Neural progenitor cell (in vitro differentiated cells): ENCODE measurements around the gene ZNF311. TPM values are rescaled to one million over a fixed set of nuclear protein-coding genes. Genes with fewer than 3 reads are reported as not detected.

ENCODE experiments used
- DNase-seq: peaks from one replicate; pipeline ENCODE4 v3.0.0-alpha.2; 2016; ENCODE audit warnings: low spot score
- H2AFZ ChIP-seq: fragments of 200-600 bp; sonication (generic); replicated peaks from 2 replicates; pipeline ENCODE4 v1.6.1; 2016; ENCODE audit warnings: antibody characterized with exemption
- H3F3A ChIP-seq: fragments of 200-600 bp; sonication (generic); 2 replicates; pipeline ENCODE4 v1.6.1; 2016; ENCODE audit warnings: antibody characterized with exemption, low read depth
- H3K27ac ChIP-seq: fragments of 200-600 bp; sonication (generic); 2 replicates; pipeline ENCODE4 v1.5.1; 2016; ENCODE audit warnings: mild to moderate bottlenecking
- H3K27me3 ChIP-seq: fragments of 200-600 bp; sonication (generic); 2 replicates; pipeline ENCODE4 v1.6.1; 2016; ENCODE audit warnings: mild to moderate bottlenecking, moderate library complexity
- H3K36me3 ChIP-seq: fragments of 200-600 bp; sonication (generic); 2 replicates; pipeline ENCODE4 v1.5.1; 2016
- H3K4me1 ChIP-seq: fragments of 200-600 bp; sonication (generic); 2 replicates; pipeline ENCODE4 v1.6.1; 2016; ENCODE audit warnings: mixed run types
- H3K4me2 ChIP-seq: fragments of 200-600 bp; sonication (generic); 2 replicates; pipeline ENCODE4 v1.6.1; 2016
- H3K4me3 ChIP-seq: fragments of 200-600 bp; sonication (generic); 2 replicates; pipeline ENCODE4 v1.5.1; 2016
- H3K79me2 ChIP-seq: fragments of 200-600 bp; sonication (generic); 2 replicates; pipeline ENCODE4 v1.6.1; 2016; ENCODE audit warnings: low read depth
- H3K9ac ChIP-seq: fragments of 200-600 bp; sonication (generic); 2 replicates; pipeline ENCODE4 v1.6.1; 2016
- H3K9me3 ChIP-seq: fragments of 200-600 bp; sonication (generic); 2 replicates; pipeline ENCODE4 v1.5.1; 2016; ENCODE audit warnings: low read depth
- H4K20me1 ChIP-seq: fragments of 200-600 bp; sonication (generic); 2 replicates; pipeline ENCODE4 v1.6.1; 2016; ENCODE audit warnings: low read depth
- H3K27ac Mint-ChIP-seq: 3 replicates; pipeline ENCODE4 v1.8.0; 2021; ENCODE audit warnings: mixed read lengths
- H3K27me3 Mint-ChIP-seq: 2 replicates; pipeline ENCODE4 v1.8.0; 2022; ENCODE audit warnings: low read depth, mild to moderate bottlenecking, inconsistent platforms, moderate library complexity, mixed read lengths; ENCODE audit not compliant: insufficient read depth
- H3K36me3 Mint-ChIP-seq: 3 replicates; pipeline ENCODE4 v1.8.0; 2021; ENCODE audit warnings: mixed read lengths
- H3K4me1 Mint-ChIP-seq: 3 replicates; pipeline ENCODE4 v1.8.0; 2021; ENCODE audit warnings: mixed read lengths
- H3K4me3 Mint-ChIP-seq: 3 replicates; pipeline ENCODE4 v1.8.0; 2021; ENCODE audit warnings: mild to moderate bottlenecking, moderate library complexity, mixed read lengths
- H3K9me3 Mint-ChIP-seq: 3 replicates; pipeline ENCODE4 v1.8.0; 2020; ENCODE audit warnings: mixed read lengths
- EZH2 ChIP-seq: fragments of 200-600 bp; sonication (generic); IDR thresholded peaks from 2 replicates; pipeline ENCODE4 v1.6.1; 2017; ENCODE audit warnings: antibody characterized with exemption, mild to moderate bottlenecking, moderate library complexity
- EZH2phosphoT487 ChIP-seq: fragments of 200-600 bp; sonication (generic); IDR thresholded peaks from 2 replicates; pipeline ENCODE4 v1.6.1; 2017; ENCODE audit warnings: antibody characterized with exemption
- total RNA-seq: library from RNA; depleted of rRNA; stranded (reverse); fragments of >200 nt; gene quantifications from 2 replicates; pipeline ENCODE4 v1.2.3, GENCODE V29; 2015; ENCODE audit warnings: low replicate concordance
- TF ChIP-seq, protein P1 (sequence below): fragments of 200-600 bp; sonication (generic); IDR thresholded peaks from 2 replicates; pipeline ENCODE4 v1.5.1; 2017; ENCODE audit warnings: antibody characterized with exemption, mild to moderate bottlenecking

Gene ZNF311
- total RNA-seq, 1 donor from 2014 or later: 1.9 TPM

DNA sequence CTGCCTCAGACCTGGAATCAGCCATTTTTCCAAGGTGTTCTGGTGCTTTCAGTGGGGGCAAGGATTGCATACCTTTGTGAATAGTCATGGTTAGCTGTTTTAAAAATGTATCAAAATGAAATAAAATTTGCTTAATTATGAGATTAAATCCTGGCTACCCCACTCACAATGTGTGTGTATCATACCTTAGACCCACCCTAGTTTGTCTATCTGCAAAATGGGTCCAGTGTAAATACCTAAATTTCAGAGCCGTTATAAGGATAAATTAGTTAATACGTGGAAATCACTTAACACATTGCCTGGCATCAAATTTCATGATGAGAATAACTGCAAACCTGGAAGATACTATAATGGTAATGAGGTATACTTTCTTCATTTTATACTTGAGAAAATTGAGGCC is 3.0 kb upstream of the ZNF311 start:
- H3K27me3 Mint-ChIP-seq: no peaks in the 10 kb centered on the region
- no peak for DNase-seq
- TF ChIP-seq EZH2phosphoT487 (no peak), EZH2 (no peak)
- TF ChIP-seq, protein P1, sequence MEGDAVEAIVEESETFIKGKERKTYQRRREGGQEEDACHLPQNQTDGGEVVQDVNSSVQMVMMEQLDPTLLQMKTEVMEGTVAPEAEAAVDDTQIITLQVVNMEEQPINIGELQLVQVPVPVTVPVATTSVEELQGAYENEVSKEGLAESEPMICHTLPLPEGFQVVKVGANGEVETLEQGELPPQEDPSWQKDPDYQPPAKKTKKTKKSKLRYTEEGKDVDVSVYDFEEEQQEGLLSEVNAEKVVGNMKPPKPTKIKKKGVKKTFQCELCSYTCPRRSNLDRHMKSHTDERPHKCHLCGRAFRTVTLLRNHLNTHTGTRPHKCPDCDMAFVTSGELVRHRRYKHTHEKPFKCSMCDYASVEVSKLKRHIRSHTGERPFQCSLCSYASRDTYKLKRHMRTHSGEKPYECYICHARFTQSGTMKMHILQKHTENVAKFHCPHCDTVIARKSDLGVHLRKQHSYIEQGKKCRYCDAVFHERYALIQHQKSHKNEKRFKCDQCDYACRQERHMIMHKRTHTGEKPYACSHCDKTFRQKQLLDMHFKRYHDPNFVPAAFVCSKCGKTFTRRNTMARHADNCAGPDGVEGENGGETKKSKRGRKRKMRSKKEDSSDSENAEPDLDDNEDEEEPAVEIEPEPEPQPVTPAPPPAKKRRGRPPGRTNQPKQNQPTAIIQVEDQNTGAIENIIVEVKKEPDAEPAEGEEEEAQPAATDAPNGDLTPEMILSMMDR: no peak

DNA sequence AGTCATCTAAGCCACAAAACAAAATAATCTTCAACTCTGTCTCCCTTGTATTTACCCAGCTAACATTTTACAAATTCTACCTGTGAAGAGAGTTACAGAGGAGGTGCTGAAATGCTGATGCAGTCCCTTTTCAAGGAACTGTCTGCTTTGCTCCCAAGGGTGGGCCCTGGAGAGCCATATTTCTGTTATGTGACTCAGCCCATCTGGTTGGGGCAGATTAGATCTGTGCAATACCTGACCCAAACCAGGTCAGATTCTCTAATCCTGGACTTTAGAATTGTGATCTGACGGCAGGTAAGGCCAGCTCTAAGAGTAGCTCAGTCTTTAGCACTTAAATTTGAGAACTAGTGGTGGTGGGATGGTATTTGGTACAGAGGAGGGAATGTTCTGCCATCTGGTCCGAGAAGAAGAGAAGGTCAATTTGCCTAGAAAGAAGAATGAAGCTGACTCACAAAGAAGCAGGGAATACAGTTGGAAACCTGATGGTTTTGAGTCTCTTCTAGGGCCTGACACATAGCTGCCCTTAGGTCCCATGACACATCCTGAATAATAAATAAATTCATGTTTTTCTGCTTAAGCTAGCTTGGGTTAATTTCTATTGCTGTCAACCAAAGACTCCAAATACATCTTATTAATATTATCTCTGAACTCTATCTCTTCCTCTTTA is 8.1 kb downstream of the ZNF311 start:
- Mint-ChIP-seq H3K27me3 (peaks cover 2% of the 10 kb centered on the region), H3K27ac (no peak overlapping the region), H3K4me3 (no peak overlapping the region), H3K4me1 (no peaks in the 10 kb centered on the region), H3K36me3 (no peaks in the 10 kb centered on the region), H3K9me3 (no peaks in the 10 kb centered on the region)
- no peak for TF ChIP-seq EZH2phosphoT487
- H3K4me2 ChIP-seq: no peak overlapping the region
- H3K9ac ChIP-seq: no peak overlapping the region
- no peaks in the 10 kb centered on the region for H3K27me3 ChIP-seq
- no peak overlapping the region for H3K27ac ChIP-seq
- no peaks in the 10 kb centered on the region for H3K79me2 ChIP-seq
- H2AFZ ChIP-seq: no peak overlapping the region
- H3K4me3 ChIP-seq: no peak overlapping the region
- H4K20me1 ChIP-seq: no peaks in the 10 kb centered on the region
- no peaks in the 10 kb centered on the region for H3F3A ChIP-seq
- no peaks in the 10 kb centered on the region for H3K36me3 ChIP-seq
- no peak for DNase-seq
- H3K9me3 ChIP-seq: no peaks in the 10 kb centered on the region
- H3K4me1 ChIP-seq: no peaks in the 10 kb centered on the region

More for the DNA sequence above, 3.0 kb upstream of the ZNF311 start:
- Histone ChIP-seq H3K4me2 (no peak overlapping the region), H3K27ac (no peak overlapping the region), H3K9me3 (no peaks in the 10 kb centered on the region), H3K4me1 (peaks cover 4% of the 10 kb centered on the region), H3K79me2 (no peaks in the 10 kb centered on the region), H3K36me3 (no peaks in the 10 kb centered on the region), H3K4me3 (no peak overlapping the region), H3F3A (no peaks in the 10 kb centered on the region), H3K9ac (no peak overlapping the region), H3K27me3 (peaks cover 87% of the 10 kb centered on the region), H4K20me1 (no peaks in the 10 kb centered on the region), H2AFZ (no peak overlapping the region)
- H3K4me1 Mint-ChIP-seq: peaks cover 9% of the 10 kb centered on the region
- no peaks in the 10 kb centered on the region for H3K36me3 Mint-ChIP-seq
- no peak overlapping the region for H3K27ac Mint-ChIP-seq
- H3K4me3 Mint-ChIP-seq: no peak overlapping the region
- no peaks in the 10 kb centered on the region for H3K9me3 Mint-ChIP-seq

DNA sequence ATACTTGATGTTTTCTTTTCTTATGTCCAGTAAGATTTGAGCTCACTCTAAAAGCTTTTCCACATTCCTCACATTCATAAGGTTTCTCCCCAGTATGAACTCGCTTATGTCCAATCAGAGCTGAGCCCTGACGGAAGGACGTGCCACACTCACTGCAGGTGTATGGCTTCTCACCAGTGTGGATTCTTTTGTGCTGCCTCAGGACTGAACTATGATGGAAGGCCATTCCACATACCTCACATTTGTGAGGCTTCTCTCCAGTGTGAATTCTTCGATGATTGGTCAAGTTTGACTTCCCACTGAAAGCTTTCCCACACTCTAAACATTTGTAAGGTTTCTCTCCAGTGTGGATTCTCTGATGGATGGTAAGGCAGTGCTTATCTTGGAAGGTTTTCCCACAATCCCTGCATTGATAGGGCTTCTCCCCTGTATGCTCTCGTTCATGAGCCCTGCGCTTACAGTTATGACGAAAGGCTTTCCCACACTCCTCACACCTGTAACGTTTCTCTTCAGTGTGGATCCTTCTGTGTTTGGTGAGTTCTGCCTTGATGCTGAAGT is 9.9 kb downstream of the ZNF311 start:
- H3K36me3 ChIP-seq: no peaks in the 10 kb centered on the region
- H3K36me3 Mint-ChIP-seq: no peaks in the 10 kb centered on the region
- no peaks in the 10 kb centered on the region for H3K9me3 Mint-ChIP-seq
- no peak overlapping the region for H3K27ac ChIP-seq
- H3K79me2 ChIP-seq: no peaks in the 10 kb centered on the region
- no peaks in the 10 kb centered on the region for H3K27me3 ChIP-seq
- peaks cover 2% of the 10 kb centered on the region for H3K27me3 Mint-ChIP-seq
- H3K4me1 Mint-ChIP-seq: no peaks in the 10 kb centered on the region
- DNase-seq: no peak
- no peaks in the 10 kb centered on the region for H3F3A ChIP-seq
- H3K9ac ChIP-seq: no peak overlapping the region
- H3K4me2 ChIP-seq: no peak overlapping the region
- no peak overlapping the region for H3K27ac Mint-ChIP-seq
- H3K4me3 Mint-ChIP-seq: no peak overlapping the region
- no peak overlapping the region for H3K4me3 ChIP-seq
- H3K4me1 ChIP-seq: no peaks in the 10 kb centered on the region
- H3K9me3 ChIP-seq: no peaks in the 10 kb centered on the region
- no peak overlapping the region for H2AFZ ChIP-seq
- TF ChIP-seq, protein P1: no peak
- TF ChIP-seq EZH2 (no peak), EZH2phosphoT487 (no peak)
- H4K20me1 ChIP-seq: no peaks in the 10 kb centered on the region
